Fibroblast of villous mesenchyme (primary cell): ENCODE data around the gene SP110. TPM values are rescaled to one million over a fixed set of nuclear protein-coding genes. Genes with fewer than 3 reads are reported as not detected.

ENCODE experiments used
- DNase-seq: peaks from one replicate; pipeline ENCODE4 v3.0.0-alpha.2; 2010; ENCODE audit warnings: low read depth
- H3K4me3 ChIP-seq: 2 replicates; pipeline ENCODE4 v1.5.1; 2011; ENCODE audit warnings: low read depth, mild to moderate bottlenecking, low read length
- CTCF ChIP-seq: IDR thresholded peaks from 2 replicates; pipeline ENCODE4 v1.5.1; 2012; ENCODE audit warnings: low read depth, mild to moderate bottlenecking, low read length; ENCODE audit not compliant: insufficient read depth
- total RNA-seq: library from RNA; depleted of rRNA; stranded (reverse); fragments of >200 nt; gene quantifications from 2 replicates; pipeline ENCODE4 v1.2.3, GENCODE V29; 2012

SP110 gene
- total RNA-seq, 1 donor = 10.4 TPM

GRCh38 chr2:230216489-230216888 is 3.3 kb downstream of the SP110 start:
- TF ChIP-seq CTCF = no peak
- no peak for DNase-seq
- no peak overlapping the region for H3K4me3 ChIP-seq

- no peak overlapping the region for H3K4me3 ChIP-seq
- DNase-seq = no peak
- TF ChIP-seq CTCF = no peak
Observed at GRCh38 chr2:230209422-230210051, 10.2 kb downstream of the SP110 start.

DNA sequence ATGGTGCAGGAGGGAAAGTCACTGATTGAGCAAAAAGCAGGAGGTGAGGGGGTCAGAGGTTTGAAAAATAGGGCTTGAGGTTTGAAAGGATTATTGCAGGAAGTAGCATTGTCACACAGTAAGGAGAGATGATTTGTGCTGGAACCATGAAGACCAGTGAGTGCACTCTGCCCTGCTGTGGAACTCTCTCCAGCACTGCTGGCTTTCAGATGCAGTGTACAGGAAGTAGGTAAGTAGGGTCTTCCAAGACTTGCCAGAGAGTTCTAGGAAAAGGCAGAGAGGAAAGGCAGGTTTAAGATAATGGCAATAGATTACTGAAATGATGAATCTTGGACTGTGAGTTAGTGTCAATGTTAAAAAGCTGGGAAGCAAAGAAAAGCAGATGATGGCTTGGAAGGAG is 11.2 kb downstream of the SP110 start:
- DNase-seq = no peak
- H3K4me3 ChIP-seq = no peak overlapping the region
- no peak for TF ChIP-seq CTCF

- H3K4me3 ChIP-seq = no peak overlapping the region
- DNase-seq = no peak
- TF ChIP-seq CTCF = no peak
Observed at GRCh38 chr2:230205721-230206120, 14.1 kb downstream of the SP110 start.

DNA sequence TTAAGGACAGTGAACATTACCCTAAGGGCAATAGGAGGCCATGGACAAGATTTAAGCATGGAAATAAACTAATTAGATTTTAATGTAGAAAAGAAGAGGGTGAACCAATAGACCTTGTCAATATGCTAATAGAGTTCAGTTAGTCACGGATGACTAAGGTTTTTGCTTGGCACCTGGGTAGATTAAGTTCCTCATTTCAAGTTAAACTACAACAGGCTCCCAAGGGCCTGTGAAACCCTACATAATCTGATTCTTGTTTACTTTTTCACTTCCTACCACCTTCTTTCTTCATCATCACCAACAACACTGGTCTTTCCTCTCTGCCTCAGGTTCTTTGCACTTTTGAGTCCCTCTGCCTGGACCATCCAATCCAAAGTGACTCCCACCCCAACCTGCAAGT is 14.8 kb downstream of the SP110 start:
- TF ChIP-seq CTCF = no peak
- DNase-seq = no peak
- H3K4me3 ChIP-seq = no peak overlapping the region

GRCh38 chr2:230203110-230203676 is 16.6 kb downstream of the SP110 start:
- DNase-seq = no peak
- no peak for TF ChIP-seq CTCF
- no peak overlapping the region for H3K4me3 ChIP-seq
